Lung microvascular endothelial cell (primary cell): ENCODE results near the gene KCNJ16. TPM values are rescaled to one million over a fixed set of nuclear protein-coding genes. Genes with fewer than 3 reads are reported as not detected.
A peak's percentile ranks its signal among the peaks of the same experiment; 100 is the strongest.

Source experiments
- DNase-seq, 2 donors: peaks; one replicate each; pipeline versions ENCODE4 v3.0.0 to v3.0.0-alpha.2; 2010; ENCODE audit warnings: low read depth in 2 of 2
- total RNA-seq: library from RNA; depleted of rRNA; stranded (reverse); fragments of >200 nt; gene quantifications from 2 replicates; pipeline ENCODE4 v1.2.1, GENCODE V29; 2014

KCNJ16 gene
- total RNA-seq, 1 donor from 2014 or later: not detected

DNA sequence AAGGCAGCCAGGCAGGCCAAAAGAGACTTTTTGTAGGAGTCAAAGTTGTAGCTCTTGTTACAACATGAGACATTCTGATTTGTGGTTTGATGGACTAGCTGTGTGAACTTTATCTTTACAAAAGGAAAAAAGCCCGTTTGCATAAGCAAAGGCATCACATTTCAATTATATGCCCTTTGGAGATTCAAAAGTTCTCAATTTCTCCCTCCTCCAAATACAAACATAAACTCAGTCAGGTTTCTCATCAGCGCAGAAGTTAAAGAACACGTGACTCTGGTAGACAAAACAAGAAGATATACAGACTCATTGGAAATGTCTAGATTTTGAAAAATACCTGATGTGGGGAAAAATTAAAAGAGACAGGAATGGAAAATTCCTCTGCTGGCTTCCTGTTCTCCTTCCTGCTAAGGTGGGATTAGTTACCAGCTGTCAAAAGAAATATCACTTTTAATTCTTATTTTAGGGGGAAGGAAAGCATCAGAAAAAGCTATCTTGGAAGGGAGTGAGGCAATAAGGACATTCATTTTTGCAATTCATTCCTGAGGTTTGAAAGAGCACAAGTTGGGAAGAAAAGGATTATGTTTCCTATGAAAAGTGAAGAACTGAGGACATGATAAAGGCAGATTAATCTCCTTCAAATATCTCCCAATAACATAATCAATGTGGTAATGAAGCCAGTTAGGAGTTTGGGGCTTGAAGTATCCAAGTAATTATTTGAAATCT, 4.6 kb upstream of the KCNJ16 start:
- DNase-seq: no peak

DNA sequence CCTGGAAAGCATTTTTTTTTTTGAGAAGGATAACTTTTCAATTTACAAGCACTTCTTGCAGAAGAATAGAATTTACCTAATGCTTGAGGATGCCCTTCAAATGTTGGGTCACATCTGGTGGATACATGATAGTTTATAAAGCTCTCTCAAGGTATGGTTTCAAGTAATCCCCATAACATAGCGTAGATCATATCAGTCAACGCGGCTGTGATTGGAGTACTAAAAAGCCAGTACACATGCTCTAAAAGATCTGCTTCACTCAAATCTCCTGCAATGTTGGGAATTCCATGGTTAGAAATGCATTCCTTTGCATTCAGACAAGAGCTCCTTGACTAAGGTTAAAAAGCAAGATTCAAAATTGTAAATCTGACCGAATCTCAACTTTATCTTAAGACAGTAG, 3.9 kb upstream of the KCNJ16 start:
- DNase-seq: no peak

DNA sequence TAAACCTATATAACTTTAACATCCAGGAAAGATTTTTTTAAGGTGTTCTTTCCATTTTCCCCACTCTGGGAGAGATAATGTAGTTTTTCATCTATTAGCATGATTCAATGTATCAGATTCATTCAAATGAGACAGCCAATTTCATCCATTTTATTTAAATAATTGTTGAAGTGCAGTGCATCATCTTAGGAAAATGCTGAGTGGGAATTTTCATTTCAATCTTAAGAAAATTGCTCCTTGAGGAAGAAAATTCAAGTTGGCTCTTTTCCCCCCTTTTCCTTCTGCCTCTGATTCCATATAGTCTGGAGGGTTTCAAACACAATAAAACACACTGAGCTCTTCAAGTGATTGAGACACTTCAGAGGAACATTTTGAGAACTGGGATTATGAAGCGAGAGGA, 3.4 kb upstream of the KCNJ16 start:
- DNase-seq: no peak

DNA sequence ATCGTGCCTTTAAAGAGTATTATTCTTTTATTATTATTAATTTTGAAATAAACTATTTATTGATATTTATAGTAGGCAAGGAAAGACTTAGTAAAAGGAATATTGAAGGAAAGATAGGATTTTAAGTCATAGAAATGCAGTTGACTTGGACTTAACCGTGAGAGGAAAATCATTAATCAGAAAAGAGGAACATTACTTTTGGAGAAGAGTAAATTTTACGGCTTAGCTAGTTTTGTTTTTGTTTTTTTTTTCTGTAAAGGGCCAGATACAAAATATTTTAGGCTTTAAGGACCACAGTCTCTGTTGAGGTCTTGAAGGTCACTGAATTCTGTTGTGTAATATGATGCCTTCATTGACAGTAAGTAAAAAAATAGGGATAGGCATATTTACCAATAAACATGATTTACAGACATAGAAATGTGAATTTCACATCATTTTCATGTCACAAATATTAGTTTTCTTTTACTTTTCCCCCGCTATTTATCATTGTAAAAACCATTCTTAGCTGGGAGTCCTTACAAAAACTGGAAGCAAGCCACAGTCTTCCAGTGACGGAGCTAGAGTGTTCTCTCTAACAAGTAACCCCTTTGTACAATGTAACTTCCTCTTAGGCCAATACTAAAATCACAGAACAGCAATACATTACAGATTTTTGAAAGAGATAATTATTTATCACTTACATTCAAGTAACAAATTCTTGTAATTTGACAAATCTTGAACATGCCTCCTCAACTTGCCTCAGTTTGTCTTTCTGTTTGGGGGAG, 2.3 kb upstream of the KCNJ16 start:
- no peak for DNase-seq

DNA sequence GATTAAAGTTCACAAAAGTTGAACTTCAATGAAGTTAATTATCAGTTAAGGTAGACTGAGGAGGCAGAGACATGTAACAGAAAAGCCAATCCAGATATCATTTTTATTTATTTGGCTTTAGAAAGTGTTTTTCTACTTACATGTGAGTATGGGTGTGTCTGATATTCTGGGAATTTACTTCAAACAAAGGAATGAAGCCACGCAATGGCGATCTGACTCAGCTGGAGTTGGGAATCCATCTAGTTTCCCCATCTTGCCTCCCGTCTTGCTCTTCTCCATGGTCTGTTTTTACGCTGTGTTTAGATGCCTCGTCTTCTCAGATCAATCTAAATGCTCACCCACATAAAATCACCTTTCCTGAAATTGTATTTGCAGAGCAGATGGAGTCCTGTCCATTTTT, 1.7 kb upstream of the KCNJ16 start:
- DNase-seq: no peak

DNA sequence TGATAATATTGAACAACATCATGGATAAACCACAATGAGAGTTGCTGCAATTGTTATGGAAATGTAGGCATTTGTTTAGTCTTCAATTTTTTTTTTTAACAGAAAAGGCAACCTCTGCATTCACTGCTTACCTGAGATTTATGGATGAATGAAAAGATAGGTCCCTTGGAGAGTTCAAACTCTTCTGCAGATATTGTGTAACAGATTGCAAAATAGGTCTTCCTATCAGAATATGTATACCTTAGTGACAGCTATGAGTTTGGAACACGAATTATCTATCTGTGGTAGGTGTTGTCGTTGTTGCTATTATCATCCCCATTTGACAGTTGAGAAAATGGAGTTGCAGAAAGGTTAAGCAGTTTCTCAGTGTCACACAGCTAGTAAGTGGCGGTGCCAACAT, 1.2 kb upstream of the KCNJ16 start:
- no peak for DNase-seq

DNA sequence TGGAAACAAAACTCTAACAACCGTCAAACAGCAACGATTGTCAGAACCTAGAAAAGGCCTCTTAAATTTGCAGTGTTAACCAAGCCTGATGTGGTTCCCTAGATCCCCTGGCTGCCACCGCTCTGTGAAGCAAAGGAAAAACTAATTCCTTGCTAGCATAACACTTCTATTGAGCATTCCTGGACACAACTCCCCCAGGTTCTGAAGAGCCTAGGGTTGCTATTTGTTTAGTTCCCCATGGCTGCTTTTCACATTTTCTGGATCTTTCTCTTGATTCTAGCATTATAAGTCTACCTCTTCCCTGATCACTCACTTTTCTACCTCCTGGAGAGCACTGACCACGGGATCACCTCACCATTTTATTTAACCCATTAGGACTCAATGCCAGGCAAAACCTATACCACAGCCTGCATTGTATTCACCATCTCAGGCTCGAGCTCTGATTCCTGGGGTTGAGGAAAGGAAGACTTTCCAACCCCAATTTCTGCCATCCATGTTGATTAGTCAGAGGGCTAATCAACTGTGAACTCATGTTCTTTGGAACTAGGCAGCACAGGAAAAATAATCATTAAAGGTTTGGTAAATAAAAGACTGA, 692 bp upstream of the KCNJ16 start:
- DNase-seq: no peak

DNA sequence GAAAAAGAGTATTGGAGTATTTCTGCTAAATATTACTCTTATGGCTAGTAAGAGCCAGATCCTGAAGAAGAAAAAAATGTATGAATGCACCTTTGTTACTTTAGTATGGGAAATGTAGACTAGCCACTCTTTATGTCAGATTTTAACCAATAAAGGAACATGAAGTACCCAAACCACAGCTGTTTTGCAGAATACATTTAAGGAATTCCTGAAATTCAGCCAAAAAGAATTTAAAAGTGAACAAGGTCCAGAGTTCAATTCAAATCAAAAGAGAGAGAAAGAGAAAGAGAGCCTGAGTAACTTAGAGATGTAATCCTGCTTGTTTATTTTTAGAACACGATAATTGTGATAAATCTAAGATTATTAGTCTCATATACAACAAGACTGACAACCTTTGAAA, 1.2 kb downstream of the KCNJ16 start:
- no peak for DNase-seq

DNA sequence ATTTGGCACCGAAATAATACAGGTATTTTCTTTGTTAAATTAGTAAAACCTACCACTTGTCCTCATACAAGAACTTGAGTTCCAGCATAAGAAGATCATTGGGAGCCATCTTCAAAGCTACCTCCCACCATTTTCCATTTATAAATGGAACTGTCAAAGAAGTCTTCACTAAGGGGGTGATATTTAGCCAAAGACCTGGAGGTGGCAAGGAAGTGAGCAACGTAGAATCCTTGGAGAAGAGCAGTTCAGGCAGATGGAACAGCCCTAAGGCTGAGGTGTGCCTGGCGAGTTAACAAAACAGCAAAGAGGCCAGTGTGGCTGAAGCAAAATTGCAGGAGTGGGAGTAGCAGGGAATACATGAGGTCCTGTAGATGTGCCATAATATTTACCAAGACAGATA, 1.8 kb downstream of the KCNJ16 start:
- DNase-seq: no peak

DNA sequence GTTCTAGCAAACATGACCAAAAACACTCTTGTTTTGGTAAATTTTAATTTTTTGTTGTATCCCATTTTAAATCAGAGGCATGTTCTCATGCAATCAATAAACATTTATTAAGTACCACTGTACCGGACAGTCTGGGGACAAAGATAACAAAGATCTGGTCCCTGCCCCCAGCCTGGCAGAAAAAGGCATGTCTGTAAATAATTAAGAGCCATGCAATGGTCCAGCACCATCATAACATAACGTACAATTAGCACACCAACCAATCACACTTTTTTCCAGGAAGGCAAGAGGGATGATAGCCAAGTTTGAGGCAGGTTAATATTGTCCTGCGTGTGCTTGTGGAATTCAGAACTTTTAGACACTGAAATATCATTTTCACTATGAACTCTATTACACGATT, 3.5 kb downstream of the KCNJ16 start:
- no peak for DNase-seq

DNA sequence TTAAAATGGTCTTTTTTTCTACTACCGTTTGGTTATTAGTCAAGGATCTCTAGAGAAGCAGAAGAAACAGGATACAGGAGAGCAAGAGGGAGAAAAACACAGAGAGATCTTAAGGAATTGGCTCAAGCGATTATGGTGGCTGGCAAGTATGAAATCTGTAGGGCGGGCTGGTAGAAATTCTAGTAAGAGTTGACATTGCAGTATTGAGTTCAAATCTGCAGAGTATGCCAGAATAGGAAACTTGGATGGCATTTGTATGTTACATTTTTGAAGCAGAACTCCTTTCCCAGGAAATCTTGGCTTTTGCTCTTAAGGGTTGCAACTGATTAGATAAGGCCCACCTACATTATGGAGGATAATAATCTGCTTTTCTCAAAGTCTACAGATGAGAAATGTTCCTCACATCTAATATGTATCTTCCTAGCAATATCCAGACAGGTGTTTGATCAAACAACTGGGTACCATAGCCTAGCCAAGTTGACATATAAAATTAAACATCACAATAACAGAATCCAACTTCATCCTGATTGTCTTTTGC, 4.0 kb downstream of the KCNJ16 start:
- DNase-seq: no peak

DNA sequence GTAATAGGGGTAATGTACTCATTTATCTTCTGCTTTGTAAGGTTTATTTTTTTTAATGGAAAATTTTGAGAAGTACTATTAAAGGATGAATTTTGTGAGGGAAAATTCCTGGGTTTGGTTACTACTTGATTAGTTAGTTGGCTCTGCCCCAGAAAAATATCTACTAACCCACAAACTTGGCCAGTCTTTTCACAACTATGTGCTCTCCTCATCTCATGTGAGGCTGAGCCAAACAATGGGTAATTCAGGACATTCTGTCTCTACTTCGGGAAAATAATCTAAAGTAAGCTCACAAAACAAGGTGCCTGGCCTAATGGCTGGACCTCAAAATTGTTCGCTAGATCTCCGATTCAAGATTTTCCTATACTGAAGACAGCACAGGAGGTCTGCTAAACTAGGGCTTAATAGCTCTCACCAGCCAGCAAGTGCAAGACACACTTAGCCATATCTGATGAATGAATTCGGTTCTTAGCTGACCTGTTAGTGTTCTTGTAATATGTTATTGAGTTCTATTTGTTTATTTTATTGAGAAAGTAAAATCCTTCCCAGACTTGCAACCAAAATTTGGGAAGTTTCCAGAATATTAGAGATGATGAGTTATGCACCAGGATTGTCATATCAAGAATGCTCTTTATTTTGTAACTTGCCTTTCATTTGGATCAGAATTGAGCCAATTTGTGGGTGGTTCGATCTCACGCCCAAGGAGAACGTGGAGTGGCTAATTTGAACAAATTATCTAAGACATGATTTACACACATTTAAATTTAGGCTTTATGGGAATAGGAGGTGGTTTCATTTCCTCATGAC, 5.7 kb downstream of the KCNJ16 start:
- DNase-seq: no peak

DNA sequence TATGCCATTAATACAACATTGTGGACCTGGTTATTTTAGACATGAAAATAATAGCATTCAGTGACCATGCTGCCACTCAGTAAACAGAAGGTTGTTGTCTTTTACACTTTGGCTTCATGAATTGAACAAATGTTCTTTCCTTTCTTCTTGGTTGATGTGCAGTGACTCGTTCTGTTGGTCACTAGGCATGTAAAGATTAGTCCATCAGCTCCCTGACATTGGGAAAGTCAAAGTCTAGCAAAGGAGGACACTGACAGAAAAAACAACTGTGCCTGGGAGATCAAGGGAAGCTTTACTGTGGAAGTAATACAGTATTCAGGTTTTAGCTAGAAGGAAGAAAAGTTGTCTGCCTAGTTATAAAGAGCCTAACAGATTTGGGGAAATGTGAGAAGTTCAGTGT, 6.9 kb downstream of the KCNJ16 start:
- no peak for DNase-seq

DNA sequence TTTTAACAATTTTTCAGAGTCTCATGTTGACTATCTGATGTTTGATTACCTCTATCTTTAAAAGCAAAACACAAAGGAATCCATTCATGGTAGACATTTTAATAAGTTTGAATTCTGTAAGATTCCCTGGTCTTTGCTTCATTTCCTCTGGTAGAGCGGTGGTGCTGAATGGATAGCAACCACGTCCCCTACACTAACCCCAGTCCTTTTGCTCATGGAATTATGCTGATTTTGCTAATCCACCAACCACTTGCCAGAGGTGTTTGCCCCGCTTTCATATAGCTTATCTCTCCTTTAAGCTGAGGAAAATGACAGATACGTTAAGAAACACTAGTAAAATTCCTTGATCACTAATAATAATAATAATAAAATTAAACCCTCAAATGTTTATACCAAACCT, 9.5 kb downstream of the KCNJ16 start:
- DNase-seq: peak; percentile 16 to 36

DNA sequence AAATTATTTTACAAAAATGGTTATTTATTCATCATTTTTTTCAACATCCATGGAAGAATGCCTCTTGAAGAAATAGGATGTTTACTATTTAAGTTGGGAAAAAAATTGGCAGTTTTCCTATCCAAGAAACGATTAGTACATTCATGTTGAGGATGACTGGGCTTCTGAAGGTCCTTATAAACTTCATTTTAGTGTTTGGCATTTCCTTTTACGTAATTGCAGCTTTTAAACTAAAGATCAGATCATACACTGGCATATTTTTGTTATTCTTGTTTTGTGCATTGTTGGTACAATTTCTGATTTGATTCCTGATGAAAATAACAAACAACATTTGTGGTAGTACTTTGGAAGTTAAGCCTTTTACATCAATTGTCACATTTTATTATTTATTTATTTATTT, 11.5 kb downstream of the KCNJ16 start:
- peak in 1 of 2 donors; percentile 27 for DNase-seq

DNA sequence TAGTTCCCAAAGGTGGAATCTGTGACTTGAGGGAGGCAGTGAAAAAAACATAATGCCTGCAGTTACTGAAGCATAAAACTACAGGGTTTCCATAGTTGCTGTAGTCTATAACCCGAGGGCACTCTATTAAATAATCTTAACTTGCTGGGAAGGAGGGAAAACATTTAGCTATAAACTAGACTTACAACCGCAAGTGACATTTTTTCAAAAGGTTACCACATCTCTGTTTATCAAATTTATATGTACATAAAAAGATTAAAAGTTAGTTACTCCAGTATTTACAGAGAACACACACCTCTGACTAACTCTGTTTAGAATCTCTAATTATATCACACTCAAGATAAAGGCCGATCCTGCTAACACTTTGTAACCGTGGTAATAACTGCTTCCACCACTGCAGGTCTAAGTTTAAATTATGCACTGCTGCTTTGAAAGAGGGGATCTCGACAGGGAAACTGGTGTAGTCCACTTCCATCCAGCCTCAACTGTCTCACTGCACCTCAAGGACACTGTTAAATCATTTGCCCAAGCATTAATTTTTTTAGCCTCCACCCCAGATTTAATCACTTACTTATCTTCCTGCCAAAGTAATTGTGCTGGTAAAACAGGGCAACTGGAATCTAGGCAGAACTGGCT, 14.6 kb downstream of the KCNJ16 start:
- DNase-seq: no peak

DNA sequence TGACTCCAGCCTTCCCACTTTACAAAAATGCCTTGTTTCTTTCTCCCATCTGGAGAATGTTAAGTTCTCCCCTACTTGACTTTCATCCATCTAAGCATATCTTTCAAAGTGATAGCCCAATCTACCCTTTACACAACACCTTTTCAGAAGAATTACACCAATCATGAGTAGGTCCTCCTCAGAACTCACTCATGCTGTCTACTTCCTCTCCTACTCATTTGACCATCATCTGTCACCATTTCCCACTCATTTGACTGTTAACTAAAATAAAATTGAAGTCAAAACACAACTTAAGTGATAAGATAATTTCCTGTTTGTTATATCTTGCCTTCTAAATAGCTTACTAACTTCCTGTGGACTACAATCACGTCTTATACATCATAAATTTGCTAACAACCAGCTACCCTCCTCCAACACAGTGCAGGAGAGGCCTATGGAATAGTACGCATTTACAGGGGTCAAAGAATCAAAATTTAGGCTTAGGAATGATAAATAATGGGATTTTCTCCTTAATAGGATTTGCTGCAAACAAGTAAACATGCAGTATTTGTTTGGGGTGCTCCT, 16.1 kb downstream of the KCNJ16 start:
- no peak for DNase-seq

DNA sequence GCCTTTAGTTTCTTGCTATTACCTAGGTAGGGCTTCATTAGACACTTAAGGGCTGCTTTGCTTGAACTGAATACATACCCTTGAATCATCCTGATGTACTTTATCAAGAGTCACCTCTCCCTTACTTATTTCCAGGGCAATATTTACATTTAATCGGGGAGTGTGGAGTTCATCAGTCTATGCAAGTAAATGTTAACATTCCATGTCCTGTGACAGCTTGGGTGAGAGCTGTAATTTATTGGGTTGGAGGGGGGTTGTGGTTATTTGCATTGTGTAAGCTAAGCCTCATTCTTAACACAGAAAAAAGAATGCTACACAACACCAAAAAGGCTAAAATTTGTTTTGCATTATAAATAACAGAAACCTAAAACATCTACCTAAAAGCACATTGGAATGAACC, 16.7 kb downstream of the KCNJ16 start:
- no peak for DNase-seq

DNA sequence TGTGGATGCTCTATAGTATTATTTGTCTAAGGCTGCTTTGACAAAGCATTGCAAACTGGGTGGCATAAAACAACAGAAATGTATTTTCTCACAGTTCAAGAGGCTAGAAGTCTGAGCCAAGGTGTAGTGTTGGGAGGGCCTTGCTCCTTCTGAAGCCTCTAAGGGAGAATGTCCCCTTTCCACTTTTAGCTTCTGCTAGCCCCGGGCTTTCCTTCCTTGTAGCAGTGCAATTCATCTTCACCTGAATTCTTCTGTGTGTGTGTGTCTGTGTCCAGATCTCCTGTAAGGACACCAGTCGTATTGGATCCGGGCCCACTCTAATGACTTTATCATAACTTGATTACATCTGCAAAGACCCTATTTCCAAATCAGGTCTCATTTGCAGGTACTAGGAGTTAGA, 18.1 kb downstream of the KCNJ16 start:
- no peak for DNase-seq

DNA sequence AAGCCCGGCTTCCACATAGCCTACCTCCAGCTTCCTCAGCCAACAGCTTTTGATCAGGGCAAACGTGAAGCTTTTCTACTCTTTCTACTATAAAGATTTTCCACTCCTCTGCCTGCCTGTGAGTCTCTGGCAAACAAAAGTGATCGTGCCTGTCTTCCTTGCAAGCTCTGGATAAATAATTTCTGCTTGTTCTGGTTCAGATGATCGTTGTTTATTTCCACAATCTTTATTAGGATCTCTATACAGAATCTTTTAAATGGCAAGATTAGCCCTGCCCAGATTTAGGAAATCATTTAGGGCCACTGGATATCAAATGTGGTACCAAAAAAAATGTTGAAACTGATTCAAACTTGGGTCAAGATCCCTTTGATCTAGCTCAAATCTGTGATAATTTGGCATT, 20.4 kb downstream of the KCNJ16 start:
- DNase-seq: no peak

DNA sequence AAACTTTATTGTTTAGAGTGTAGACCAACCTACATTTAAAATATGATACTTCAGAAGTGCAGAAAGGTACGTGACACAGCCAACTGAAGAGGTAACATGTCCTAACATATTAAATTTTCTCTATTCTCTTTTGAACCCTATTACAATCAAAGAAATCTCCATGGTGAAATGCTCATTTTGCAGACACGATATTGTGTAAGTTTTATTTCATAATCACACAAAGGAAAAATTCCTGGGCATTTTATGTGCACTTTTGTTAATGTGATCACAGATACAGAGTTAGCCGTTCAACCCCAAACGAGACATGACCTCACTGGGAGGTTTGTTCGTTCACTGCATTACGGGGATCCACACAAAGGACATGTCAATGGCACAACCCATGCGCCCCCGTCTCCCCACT, 21.8 kb downstream of the KCNJ16 start:
- no peak for DNase-seq
